Right lobe of liver (tissue), 6 donors: ENCODE measurements around the gene CLRN3. TPM values are rescaled to one million over a fixed set of nuclear protein-coding genes. Genes with fewer than 3 reads are reported as not detected.

Experiments
- ATAC-seq, 4 donors: fragments of 200-7000 bp; cut with Tn5 transposase; one replicate each; pipeline ENCODE4 v1.9.1; 2020; ENCODE audit warnings: mild to moderate bottlenecking in 4 of 4, moderate library complexity in 4 of 4
- DNase-seq, 3 donors: peaks; one replicate each; pipeline ENCODE4 v3.0.0-alpha.2; 2020
- H3K27ac ChIP-seq, 3 donors: fragments of 200-600 bp; one replicate each; pipeline ENCODE4 v1.8.0; 2022
- H3K27me3 ChIP-seq, 2 donors: fragments of 200-600 bp; one replicate each; pipeline ENCODE4 v1.8.0; 2022
- H3K36me3 ChIP-seq, 4 donors: fragments of 200-600 bp; sonication (generic) in 1 of 4; one replicate each; pipeline versions ENCODE4 v1.5.1 to v1.8.0; 2017 to 2022; ENCODE audit warnings: control low read depth in 1 of 4
- H3K4me1 ChIP-seq, 4 donors: fragments of 200-600 bp; sonication (generic) in 1 of 4; one replicate each; pipeline versions ENCODE4 v1.5.1 to v1.8.0; 2017 to 2022; ENCODE audit warnings: control low read depth in 1 of 4
- H3K4me3 ChIP-seq, 3 donors: fragments of 200-600 bp; one replicate each; pipeline ENCODE4 v1.8.0; 2022
- H3K9me3 ChIP-seq, 4 donors: fragments of 200-600 bp; sonication (generic) in 1 of 4; one replicate each; pipeline versions ENCODE4 v1.5.1 to v1.8.0; 2017 to 2022; ENCODE audit warnings: control low read depth in 1 of 4
- POLR2A ChIP-seq: fragments of 450-650 bp; IDR thresholded peaks from one replicate; pipeline ENCODE4 v1.6.1; 2017; ENCODE audit warnings: antibody characterized with exemption, mild to moderate bottlenecking
- WGBS: methylation state at CpG from one replicate; pipeline ENCODE4 v1.1.6; 2018; ENCODE audit warnings: low coverage, low lambda C conversion rate; ENCODE audit not compliant: insufficient coverage; ENCODE audit errors: missing lambda C conversion rate; 5-methylcytosine and 5-hydroxymethylcytosine counted together
- intact Hi-C, 2 donors: fragments of 100-400 bp; cut with DNase I; formaldehyde crosslinking; loops; one replicate each; pipeline versions ENCODE4 v1.11.2 to v1.14.1; 2022
- total RNA-seq, 6 experiments: library from RNA; depleted of rRNA in 2 of 6; stranded (reverse); fragments of >200 nt in 2 of 6; fragmentation: NEBNext Ultra II Directional in 3 of 6; extraction: Animal tissue kit (Norgen Biotek cat#: 25700) in 3 of 6; gene quantifications; one replicate each; pipeline versions ENCODE4 v1.1.0 to v1.2.4, GENCODE V29; 2016 to 2023
- TF ChIP-seq, protein P1 (sequence below), 4 donors: fragments of 200-600 bp in 3 of 4; fragments of 450-650 bp in 1 of 4; IDR thresholded peaks; one replicate each; pipeline versions ENCODE4 v1.5.1 to v1.8.0; 2016 to 2022; ENCODE audit warnings: antibody characterized with exemption in 4 of 4, mild to moderate bottlenecking in 2 of 4
- donor health status: DM: no; HTN: yes; CAD: no.
- donor health status: DM: no; HTN: no; CAD: no.
- donor health status: DM: no; HTN: no; CAD: no.
- donor health status: DM: no; HTN: yes; CAD: no.
- donor health status: DM: no; HTN: yes; CAD: no.

The CLRN3 gene
- total RNA-seq, 6 experiments from 2014 or later: 9.6 to 28.5 (median 18.1) TPM

DNA sequence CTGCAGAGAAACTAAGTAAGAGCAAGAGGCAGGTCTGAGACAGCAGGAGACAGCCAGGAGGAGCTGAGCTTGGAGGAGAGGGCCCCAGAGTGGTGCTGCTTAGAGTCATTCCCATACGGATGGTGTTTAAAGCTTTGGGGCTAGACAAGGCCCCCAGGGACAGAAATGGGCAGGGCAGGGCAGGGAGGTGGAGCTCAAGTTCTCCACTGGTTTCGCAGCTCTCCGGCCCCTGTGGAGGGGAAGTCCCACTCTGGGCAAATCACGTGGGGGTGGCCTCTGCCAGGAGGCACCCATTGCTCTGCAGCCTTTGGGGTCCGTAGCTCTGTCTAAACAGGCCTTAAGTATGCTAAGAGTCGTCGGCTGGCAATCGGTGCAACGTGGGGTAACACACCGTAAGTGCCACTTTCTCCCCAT is 13.1 kb upstream of the CLRN3 start:
- no CpG with 5 or more reads among the region's 10 CpGs for WGBS
- no peaks in the 10 kb centered on the region for H3K27me3 ChIP-seq
- intact Hi-C loops: loop anchor here (5.0 to 10.0 kb wide), 3 partner anchors 106 to 169 kb away; no protein-coding TSS in a partner anchor
- H3K9me3 ChIP-seq: no peaks in the 10 kb centered on the region
- no peaks in the 10 kb centered on the region for H3K36me3 ChIP-seq
- peaks cover 0 to 8% (median 0%) of the 10 kb centered on the region in 4 donors for H3K4me1 ChIP-seq
- no peak for TF ChIP-seq POLR2A
- TF ChIP-seq, protein P1, sequence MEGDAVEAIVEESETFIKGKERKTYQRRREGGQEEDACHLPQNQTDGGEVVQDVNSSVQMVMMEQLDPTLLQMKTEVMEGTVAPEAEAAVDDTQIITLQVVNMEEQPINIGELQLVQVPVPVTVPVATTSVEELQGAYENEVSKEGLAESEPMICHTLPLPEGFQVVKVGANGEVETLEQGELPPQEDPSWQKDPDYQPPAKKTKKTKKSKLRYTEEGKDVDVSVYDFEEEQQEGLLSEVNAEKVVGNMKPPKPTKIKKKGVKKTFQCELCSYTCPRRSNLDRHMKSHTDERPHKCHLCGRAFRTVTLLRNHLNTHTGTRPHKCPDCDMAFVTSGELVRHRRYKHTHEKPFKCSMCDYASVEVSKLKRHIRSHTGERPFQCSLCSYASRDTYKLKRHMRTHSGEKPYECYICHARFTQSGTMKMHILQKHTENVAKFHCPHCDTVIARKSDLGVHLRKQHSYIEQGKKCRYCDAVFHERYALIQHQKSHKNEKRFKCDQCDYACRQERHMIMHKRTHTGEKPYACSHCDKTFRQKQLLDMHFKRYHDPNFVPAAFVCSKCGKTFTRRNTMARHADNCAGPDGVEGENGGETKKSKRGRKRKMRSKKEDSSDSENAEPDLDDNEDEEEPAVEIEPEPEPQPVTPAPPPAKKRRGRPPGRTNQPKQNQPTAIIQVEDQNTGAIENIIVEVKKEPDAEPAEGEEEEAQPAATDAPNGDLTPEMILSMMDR (IDR thresholded peaks at IDR 0.05): no peak
- DNase-seq (no peak), ATAC-seq (no peak)
- no peak overlapping the region for H3K4me3 ChIP-seq
- H3K27ac ChIP-seq: no peak overlapping the region

DNA sequence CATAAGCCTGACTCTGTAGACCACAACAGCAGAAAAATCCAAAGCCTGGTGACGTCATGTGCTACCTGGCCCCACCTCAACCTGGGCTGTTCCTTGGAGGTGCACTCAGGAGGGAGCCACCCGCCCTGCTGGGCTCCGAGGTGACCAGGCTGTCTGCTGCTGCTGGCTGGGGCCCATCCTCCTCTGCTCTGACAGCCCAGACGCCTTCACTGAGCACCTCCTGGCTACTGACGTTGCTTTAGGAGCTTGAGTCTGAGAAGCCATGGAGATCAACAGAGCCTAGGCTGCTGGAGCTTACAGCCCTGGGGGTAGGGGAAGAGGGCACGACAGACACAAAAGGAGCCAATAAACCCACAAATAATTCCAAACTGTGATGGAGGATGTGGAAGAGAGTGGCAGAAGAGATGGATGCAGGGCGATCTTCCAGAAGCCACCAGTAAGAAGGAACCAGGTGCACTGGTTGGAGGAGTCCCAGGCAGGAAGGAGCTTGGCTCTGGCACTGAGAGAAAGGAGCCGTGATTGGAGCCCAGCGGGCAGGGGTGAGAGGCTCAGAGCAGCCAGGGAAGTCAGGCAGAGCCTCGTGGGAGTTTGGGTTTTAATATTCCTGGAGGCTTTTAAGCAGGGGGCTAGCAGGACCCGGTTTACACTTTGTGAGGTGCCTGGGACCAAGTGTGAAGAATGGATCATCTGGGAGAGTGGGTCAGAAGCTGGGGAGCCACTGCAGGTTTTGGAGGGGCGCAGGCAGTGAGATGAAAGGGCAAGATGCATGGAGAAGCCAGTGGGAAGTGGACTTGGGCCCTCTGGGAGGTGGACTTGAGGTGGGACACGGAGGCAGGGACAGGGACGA is 12.5 kb upstream of the CLRN3 start:
- Histone ChIP-seq H3K27ac (no peak overlapping the region), H3K9me3 (no peaks in the 10 kb centered on the region), H3K36me3 (no peaks in the 10 kb centered on the region), H3K4me1 (peaks cover 0 to 8% (median 0%) of the 10 kb centered on the region in 4 donors), H3K27me3 (no peaks in the 10 kb centered on the region), H3K4me3 (no peak overlapping the region)
- intact Hi-C loops: loop anchor here (5.0 to 10.0 kb wide), 3 partner anchors 107 to 170 kb away; no protein-coding TSS in a partner anchor
- no peak for ATAC-seq
- TF ChIP-seq, protein P1 (IDR thresholded peaks at IDR 0.05): no peak
- TF ChIP-seq POLR2A: no peak
- 68% methylated on average over 9 of the region's 14 CpGs for WGBS
- DNase-seq: no peak

DNA sequence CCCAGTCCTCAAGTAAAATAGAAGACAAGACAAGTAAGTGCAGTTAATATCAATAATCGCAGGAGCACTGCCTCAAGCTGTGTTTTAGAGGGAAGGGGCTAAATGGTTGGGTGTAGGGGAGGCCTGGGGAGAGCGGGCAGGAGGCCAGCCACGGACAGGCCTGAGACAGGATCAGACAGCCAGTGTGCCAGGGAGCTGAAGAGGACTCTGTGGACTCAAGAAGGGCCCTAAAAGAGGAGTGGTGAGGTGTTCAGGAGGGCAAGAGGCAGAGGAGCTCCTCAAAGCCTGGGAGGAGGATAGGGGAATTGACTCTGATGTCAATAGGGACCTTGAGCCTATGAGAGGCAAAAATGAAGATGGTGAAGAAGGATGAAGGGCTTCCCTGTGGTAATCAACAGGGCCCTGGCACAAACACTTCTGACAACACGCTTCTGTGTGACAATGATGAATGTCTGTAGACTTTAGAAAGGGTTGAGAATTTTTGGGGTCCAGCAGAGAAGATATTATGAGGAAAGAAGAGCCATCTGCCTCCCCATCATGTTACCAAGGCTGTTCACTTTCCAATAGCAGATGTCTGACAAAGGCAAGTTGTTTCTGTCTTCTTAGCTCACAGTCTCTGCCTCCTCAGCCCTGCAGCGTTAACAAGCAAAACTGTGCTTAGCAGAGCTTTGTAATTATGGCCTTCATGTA is 11.7 kb upstream of the CLRN3 start:
- Histone ChIP-seq H3K9me3 (no peaks in the 10 kb centered on the region), H3K4me3 (no peak overlapping the region), H3K27me3 (no peaks in the 10 kb centered on the region), H3K4me1 (peaks cover 0 to 8% (median 0%) of the 10 kb centered on the region in 4 donors), H3K27ac (no peak overlapping the region), H3K36me3 (no peaks in the 10 kb centered on the region)
- intact Hi-C loops: loop anchor here (10.0 kb wide), 2 partner anchors 110 to 170 kb away; no protein-coding TSS in a partner anchor
- ATAC-seq: no peak
- WGBS: 69% methylated on average over 4 of the region's 5 CpGs
- TF ChIP-seq, protein P1 (IDR thresholded peaks at IDR 0.05): no peak
- TF ChIP-seq POLR2A: no peak
- no peak for DNase-seq

DNA sequence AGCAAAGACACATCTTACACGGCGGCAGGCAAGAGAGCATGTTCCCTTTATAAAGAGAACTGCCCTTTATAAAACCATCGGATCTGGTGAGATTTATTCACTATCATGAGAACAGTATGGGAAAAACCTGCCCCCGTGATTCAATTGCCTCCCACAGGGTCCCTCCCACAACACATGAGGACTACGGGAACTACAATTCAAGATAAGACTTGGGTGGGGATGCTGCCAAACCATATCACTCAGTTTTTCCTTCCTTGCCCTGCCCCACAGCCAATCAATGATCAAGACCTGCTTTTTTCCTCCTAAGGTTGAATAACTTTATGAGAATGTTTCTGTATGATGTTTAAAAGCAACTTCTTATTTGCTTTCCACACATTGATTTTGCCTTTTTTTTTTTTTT is 11.0 kb upstream of the CLRN3 start:
- H3K4me3 ChIP-seq: no peak overlapping the region
- intact Hi-C loops: loop anchor here (10.0 kb wide), 2 partner anchors 111 to 171 kb away; no protein-coding TSS in a partner anchor
- H3K27me3 ChIP-seq: no peaks in the 10 kb centered on the region
- no peak for DNase-seq
- TF ChIP-seq POLR2A: no peak
- TF ChIP-seq, protein P1 (IDR thresholded peaks at IDR 0.05): no peak
- H3K9me3 ChIP-seq: no peaks in the 10 kb centered on the region
- peaks cover 0 to 8% (median 0%) of the 10 kb centered on the region in 4 donors for H3K4me1 ChIP-seq
- WGBS: 74% methylated on average over 5 of the region's 5 CpGs
- no peaks in the 10 kb centered on the region for H3K36me3 ChIP-seq
- no peak overlapping the region for H3K27ac ChIP-seq
- no peak for ATAC-seq
